Fibroblast of mammary gland (primary cell): ENCODE measurements around the gene ITGB1BP1.
A peak's percentile ranks its signal among the peaks of the same experiment; 100 is the strongest.

Experiments
- DNase-seq: peaks from one replicate; pipeline ENCODE4 v3.0.0-alpha.2; 2010; ENCODE audit warnings: low read depth
- H3K4me3 ChIP-seq: 2 replicates; pipeline ENCODE4 v1.5.1; 2011; ENCODE audit warnings: low read depth, mild to moderate bottlenecking, low read length, moderate library complexity; ENCODE audit not compliant: control insufficient read depth
- CTCF ChIP-seq: conservative IDR thresholded peaks from 2 replicates; pipeline ENCODE4 v1.5.1; 2011; ENCODE audit warnings: low read depth, low read length, inconsistent platforms; ENCODE audit not compliant: control insufficient read depth, insufficient read depth

ITGB1BP1 gene

GRCh38 chr2:9445089-9445488 lies 21.8 kb upstream of the ITGB1BP1 start:
- TF ChIP-seq CTCF, result no peak
- H3K4me3 ChIP-seq, result no peak overlapping the region
- DNase-seq, result no peak

- no peak for DNase-seq
- TF ChIP-seq CTCF, result no peak
Measured at GRCh38 chr2:9443526-9443925, 20.2 kb upstream of the ITGB1BP1 start.

GRCh38 chr2:9441556-9441955 lies 18.2 kb upstream of the ITGB1BP1 start:
- no peak overlapping the region for H3K4me3 ChIP-seq
- TF ChIP-seq CTCF, result no peak
- DNase-seq, result no peak

More at GRCh38 chr2:9443526-9443925, 20.2 kb upstream of the ITGB1BP1 start:
- H3K4me3 ChIP-seq, result no peak overlapping the region

- no peak overlapping the region for H3K4me3 ChIP-seq
- peak; percentile 68 for DNase-seq
- TF ChIP-seq CTCF, result no peak
Measured at GRCh38 chr2:9440058-9440727, 16.9 kb upstream of the ITGB1BP1 start.

DNA sequence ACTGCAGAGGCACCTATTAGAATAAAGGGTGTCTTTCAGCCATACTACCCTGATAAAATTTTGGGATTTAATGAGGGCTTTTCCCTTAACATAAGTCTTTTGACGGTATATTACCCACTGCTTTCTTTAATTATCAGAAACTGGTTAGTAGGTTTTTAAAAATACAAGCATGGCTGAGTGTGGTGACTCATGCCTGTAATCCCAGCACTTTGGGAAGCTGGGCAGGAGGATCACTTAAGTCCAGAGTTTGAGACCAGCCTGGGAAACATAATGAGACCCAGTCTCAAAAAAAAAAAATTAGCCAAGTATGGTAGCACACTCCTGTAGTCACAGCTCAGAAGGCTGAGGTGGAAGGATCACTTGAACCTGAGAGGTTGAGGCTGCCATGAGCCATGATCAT lies 16.2 kb upstream of the ITGB1BP1 start:
- DNase-seq, result peak; percentile 38
- TF ChIP-seq CTCF, result no peak
- no peak overlapping the region for H3K4me3 ChIP-seq

GRCh38 chr2:9434489-9434888 lies 11.2 kb upstream of the ITGB1BP1 start:
- TF ChIP-seq CTCF, result no peak
- H3K4me3 ChIP-seq, result no peak overlapping the region
- DNase-seq, result peak; percentile 22
